ENCODE results near the gene ADARB2.

Gene ADARB2

GRCh38 chr10:1735562-1735961 lies 1.8 kb downstream of the ADARB2 start:
- no peak for DNase-seq

GRCh38 chr10:1734288-1734687 lies 3.0 kb downstream of the ADARB2 start:
- DNase-seq = no peak

GRCh38 chr10:1733720-1734119 lies 3.6 kb downstream of the ADARB2 start:
- no peak for DNase-seq

- DNase-seq = no peak
These were observed 4.7 kb downstream of the ADARB2 start for GRCh38 chr10:1732564-1732996.

DNA sequence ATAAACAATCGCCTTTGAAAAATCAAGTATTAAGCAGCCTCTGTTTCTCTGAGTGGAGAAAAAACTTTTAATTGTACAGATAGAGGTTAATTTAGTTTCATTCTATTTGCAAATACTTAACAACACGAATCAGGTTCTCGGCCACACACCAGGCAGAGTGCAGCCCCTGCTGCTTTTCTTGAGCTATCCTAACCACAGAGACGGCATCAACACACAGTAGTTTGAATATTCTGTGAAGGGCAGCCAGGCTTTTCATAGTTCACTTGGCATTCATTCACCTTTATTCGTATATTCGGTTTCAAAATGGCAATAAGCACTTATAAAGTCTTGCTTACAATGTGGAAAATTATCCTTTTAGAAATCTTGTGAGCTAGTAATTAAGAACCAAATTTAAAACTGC lies 5.7 kb downstream of the ADARB2 start:
- no peak for DNase-seq

DNA sequence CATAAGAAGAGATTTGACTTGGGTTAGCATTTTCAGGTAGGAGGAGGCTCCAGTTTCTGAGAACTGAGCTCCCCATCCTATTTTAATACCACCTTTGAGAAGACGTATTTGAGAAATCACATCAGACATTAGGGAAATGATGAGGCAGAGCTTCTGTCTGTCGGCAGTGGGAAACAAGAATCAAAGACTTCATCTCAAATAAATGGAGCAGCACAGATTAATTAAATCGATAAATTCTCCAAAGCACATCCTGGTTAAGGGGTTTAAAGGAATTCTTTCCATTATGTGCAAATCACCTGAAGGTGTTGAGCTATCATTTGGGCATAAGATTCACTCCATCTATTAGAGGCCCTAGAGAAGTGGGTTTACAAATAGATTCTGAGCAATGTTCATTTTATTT lies 7.6 kb downstream of the ADARB2 start:
- DNase-seq = no peak

DNA sequence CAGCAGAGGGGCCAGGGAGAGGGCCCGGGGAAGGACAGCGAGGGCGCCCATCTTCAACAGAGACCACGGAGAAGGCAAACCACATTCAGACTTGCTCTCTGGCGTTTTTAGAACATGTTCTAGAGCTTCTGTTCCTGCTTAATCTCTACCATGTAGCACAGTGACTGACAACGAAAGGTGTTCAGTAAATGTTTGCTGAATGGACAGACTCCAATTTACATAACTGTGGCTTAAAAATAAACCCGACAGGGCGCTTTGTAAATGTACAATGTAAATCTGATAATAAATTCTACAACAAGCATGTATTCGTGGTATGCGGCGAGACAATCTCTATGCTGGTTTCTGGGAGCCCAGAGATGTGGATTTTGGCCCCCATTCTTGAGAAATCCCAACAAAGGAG lies 10.5 kb downstream of the ADARB2 start:
- DNase-seq = no peak

DNA sequence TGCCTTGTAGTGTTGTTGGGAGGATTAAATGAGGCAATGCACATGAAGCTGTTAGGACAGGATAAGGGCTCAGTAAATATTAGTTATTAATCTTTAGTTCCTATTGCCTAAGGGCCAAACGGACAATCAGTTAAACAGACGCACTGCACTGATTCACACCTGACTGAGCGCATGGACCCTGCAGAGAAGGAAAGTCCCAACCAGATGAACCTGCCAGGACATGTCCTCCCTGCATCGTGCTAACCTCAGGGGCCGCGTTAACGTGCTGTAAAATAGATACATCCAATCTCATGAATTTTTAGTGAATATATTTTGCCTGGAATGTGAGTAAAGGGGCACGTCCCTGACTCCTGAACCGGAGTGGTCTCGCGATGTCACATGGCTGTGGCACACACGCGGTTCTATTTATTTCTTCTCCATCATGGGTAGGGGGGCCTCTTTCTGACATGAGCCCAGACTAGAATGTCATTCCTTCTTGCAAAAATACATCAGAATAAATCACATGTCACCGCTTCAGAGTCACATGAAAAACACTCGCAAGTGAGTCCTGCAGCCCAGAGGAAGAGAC lies 12.3 kb downstream of the ADARB2 start:
- DNase-seq = no peak

GRCh38 chr10:1716839-1717238 lies 20.5 kb downstream of the ADARB2 start:
- DNase-seq = no peak

- DNase-seq = no peak
These were observed 21.5 kb downstream of the ADARB2 start for GRCh38 chr10:1715821-1716220.

GRCh38 chr10:1712944-1713671 lies 24.2 kb downstream of the ADARB2 start:
- no peak for DNase-seq

DNA sequence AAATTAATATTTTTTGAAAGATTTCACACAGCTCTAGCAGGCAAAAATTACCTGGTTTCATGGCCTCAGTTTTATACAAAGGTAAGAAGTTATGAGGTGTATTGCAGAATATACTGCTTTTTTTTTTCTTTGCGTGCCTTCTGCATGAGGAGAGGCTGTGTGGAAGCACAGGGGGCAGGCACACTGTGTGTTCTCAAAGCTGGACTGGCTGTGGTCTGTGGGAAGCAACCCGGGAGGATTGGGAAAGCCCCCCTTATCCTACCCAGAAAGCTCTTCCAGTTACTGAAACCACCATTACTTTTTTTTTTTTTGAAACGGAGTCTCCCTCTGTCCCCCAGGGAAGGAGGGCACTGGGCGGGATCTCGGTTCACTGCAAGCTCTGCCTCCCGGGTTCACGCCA lies 25.0 kb downstream of the ADARB2 start:
- no peak for DNase-seq

DNA sequence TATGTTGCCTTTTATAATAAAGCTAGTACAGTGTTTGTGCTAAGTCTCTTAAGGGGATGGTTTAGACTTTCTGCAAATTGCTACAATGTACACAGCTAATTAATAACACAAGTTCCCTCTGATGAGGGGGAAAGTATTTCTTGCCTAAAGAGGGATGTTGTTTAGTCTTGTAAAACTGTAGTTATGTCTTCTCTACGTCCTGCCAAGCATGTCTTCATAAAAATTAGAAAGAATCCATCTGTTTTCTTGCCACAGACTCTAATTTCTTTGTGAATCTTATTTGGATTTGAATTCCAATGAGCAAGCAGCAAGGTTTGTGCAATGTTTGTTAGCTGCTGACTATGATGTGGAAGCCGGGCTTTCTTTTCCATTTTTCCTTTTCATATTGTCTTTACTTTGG lies 28.2 kb downstream of the ADARB2 start:
- no peak for DNase-seq

DNA sequence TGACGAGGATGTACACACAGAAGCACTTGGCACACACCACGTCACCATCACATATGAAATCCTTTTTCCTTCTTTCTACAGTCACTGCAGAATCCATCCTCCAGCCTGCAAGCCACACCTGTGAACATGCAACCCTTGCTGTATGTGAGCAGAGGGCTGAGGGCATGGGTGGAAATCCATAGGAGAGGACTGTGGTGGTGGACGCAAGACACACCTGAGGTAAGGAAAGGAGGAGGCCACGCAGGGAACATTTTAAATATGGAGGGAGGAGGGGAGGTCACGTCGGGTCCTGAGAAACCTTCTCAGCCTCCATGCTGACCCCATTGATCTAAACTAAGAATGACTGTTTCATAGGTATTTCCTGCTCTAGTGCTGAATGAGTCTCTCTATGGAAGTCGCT lies 28.6 kb downstream of the ADARB2 start:
- DNase-seq = no peak

GRCh38 chr10:1706711-1707110 lies 30.6 kb downstream of the ADARB2 start:
- DNase-seq = no peak

DNA sequence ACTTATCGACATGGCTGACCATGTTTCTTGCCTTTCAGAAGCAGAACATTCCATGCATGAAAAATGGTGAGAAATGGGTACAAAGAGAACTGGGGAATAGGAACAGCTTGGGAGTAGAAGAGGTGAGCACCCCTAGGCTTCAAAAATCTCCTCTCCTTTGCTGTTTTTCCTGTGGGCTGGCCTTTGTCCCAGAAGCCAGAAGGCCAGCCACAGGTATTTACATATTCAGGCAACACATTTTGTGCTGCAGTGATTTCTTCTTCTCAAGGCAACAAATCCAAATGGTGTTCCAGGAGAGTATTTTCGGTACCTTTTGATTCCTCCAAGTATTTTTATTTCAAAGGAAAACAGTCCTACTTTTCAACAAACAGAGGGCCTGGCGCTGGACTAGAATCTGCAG lies 31.1 kb downstream of the ADARB2 start:
- no peak for DNase-seq

GRCh38 chr10:1698185-1698584 lies 39.1 kb downstream of the ADARB2 start:
- no peak for DNase-seq

DNA sequence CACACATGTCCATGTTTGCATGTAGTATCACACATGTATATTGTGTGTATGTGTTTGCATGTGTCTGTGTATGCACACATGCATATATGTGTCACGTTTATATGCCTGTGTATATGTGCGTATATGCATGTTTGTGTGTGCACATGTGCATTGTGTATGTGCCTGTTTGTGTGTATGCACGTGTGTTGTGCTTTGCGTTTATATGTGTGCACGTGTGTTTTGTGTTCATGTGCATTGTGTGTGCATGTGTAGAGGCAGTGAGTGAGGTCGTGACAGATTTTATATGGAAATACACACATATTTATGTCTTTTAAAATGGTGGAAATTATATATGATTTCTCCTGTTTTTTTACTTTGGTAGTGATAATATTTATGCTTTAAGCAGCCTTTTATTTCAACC lies 41.2 kb downstream of the ADARB2 start:
- DNase-seq = no peak

DNA sequence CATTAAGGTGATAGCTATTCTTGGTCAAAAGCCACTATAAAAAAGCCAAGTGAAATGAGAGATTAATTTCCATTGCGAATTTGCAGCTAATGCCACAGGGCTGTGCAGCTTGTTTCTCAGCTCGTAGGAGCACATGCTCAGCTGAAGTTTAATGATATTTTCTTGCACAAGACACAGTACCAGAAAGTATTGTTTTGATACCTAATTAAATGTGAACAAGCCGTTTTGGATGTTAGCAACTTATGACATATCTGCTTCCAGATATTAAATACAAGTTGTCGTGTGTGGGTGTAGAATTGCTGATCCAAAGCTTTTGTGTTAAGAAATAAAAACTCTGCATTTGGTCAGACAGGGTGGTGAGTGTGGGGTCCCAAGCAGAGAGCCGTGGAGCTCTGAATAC lies 47.2 kb downstream of the ADARB2 start:
- no peak for DNase-seq

GRCh38 chr10:1688531-1688930 lies 48.8 kb downstream of the ADARB2 start:
- no peak for DNase-seq

DNA sequence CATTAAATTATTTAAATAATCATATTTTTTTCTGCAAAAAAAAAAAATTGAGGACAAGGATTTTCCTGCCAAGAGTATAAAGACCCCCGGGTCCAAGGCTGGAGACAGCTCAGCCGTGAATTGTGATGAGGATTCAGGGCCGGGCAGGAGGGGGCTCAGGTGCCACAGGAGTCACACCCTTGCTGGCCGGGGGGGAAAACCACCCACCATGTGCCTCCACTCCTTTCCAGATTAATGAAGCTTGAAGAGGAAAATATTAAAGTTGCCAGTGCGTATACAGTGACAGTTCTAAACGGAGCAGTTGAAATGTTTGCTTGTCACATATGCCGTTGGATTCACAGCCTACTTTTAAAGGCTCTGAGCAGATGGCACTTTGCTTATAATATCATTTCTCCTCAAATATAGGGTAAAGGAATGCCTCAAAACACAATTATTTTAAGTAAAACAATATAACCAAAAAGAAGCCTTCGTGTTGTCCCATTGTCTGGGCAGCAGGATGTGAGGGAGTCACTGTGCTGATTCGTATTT lies 49.6 kb downstream of the ADARB2 start:
- no peak for DNase-seq

- no peak for DNase-seq
These were observed 50.1 kb downstream of the ADARB2 start for GRCh38 chr10:1687190-1687589.

GRCh38 chr10:1686491-1686749 lies 50.9 kb downstream of the ADARB2 start:
- DNase-seq = no peak

DNA sequence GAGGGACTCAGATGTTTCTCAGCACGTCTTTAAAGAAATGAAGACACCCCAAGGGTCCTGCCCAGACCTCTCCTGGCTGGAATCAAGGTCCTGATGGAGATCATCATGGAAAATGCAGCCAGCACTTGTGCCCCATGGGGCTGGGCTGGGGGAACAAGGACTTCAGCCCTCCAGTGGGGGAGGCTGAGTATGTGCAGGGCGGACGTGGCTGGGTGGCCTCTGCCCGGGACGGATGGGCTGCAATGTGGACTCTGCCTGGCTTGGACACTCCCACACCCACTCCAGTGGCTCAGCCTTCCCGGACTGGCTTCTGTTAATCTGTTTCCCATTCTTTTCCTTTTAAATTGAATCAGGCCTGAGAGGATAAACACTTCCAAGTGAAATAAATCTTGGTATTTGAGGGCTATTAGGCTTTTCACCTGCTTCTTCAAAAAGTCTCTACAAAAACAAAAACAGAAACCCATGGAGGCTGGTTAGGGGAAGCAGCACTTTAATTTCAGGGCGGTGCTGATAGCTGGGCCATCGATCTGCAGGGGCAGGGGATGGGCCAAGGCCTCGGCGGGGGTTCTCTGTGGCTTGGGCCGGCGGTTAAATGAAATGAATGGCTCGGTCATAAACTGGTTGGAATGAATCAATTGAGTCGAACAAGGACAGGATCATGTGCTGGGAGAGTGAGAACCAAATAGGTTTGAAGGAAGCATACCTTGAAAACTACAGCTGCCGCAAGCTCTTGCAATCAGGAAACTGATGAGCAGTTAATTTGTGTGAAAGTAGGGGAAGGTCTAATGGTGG lies 51.4 kb downstream of the ADARB2 start:
- no peak for DNase-seq
